ENCODE data around the gene NCS1.

- no peak for TF ChIP-seq ZXDB (tag by site-specific recombination; IDR thresholded peaks at IDR 0.05)
- no peak for TF ChIP-seq ZNF558 (tag by site-specific recombination; IDR thresholded peaks at IDR 0.05)
- no peak for TF ChIP-seq ZNF121 (tag by site-specific recombination; IDR thresholded peaks at IDR 0.05)
- TF ChIP-seq CTCF (tag by site-specific recombination; IDR thresholded peaks at IDR 0.05), result no peak
- TF ChIP-seq ZNF175 (tag by site-specific recombination; IDR thresholded peaks at IDR 0.05), result no peak
- no peak for TF ChIP-seq ZNF24 (tag by site-specific recombination; IDR thresholded peaks at IDR 0.05)
- no peak for TF ChIP-seq ZNF645 (tag by site-specific recombination; IDR thresholded peaks at IDR 0.05)
Measured at GRCh38 chr9:130185017-130185416, 12.8 kb downstream of the NCS1 start.
